OCI-LY1 (cell line): Measurements from ENCODE around the gene SIRT2.

Experiments
- H2AFZ ChIP-seq: fragments of 200-600 bp; sonication (generic), shearing (Covaris generic); 2 replicates; pipeline ENCODE4 v1.6.0; 2014; ENCODE audit warnings: antibody characterized with exemption, mild to moderate bottlenecking, low read length
- H3F3A ChIP-seq: fragments of 200-600 bp; sonication (generic), shearing (Covaris generic); 2 replicates; pipeline ENCODE4 v1.6.0; 2014; ENCODE audit warnings: mild to moderate bottlenecking, antibody characterized with exemption, low read length, moderate library complexity; ENCODE audit not compliant: insufficient read depth
- H3K27ac ChIP-seq: fragments of 200-600 bp; sonication (generic); 2 replicates; pipeline ENCODE4 v1.5.1; 2014; ENCODE audit warnings: low read length, mixed run types, mild to moderate bottlenecking, low read depth; ENCODE audit not compliant: poor library complexity, severe bottlenecking
- H3K27me3 ChIP-seq: fragments of 200-600 bp; sonication (generic); 2 replicates; pipeline ENCODE4 v1.6.0; 2014; ENCODE audit warnings: antibody characterized with exemption, mild to moderate bottlenecking, low read length, moderate library complexity; ENCODE audit not compliant: insufficient read depth
- H3K36me3 ChIP-seq: fragments of 200-600 bp; sonication (generic); 2 replicates; pipeline ENCODE4 v1.6.1; 2014; ENCODE audit warnings: mild to moderate bottlenecking, antibody characterized with exemption, low read length, moderate library complexity, mixed read lengths; ENCODE audit not compliant: insufficient read depth
- H3K4me1 ChIP-seq: fragments of 200-600 bp; sonication (generic); 2 replicates; pipeline ENCODE4 v1.5.1; 2014; ENCODE audit warnings: mild to moderate bottlenecking, low read length, moderate library complexity; ENCODE audit not compliant: insufficient read depth, severe bottlenecking
- H3K4me2 ChIP-seq: fragments of 200-600 bp; sonication (generic), shearing (Covaris generic); 2 replicates; pipeline ENCODE4 v1.6.1; 2014; ENCODE audit warnings: low read length
- H3K4me3 ChIP-seq: fragments of 200-600 bp; sonication (generic); 2 replicates; pipeline ENCODE4 v1.5.1; 2014; ENCODE audit warnings: low read length, low read depth, mild to moderate bottlenecking, mixed read lengths; ENCODE audit not compliant: poor library complexity, severe bottlenecking
- H3K79me2 ChIP-seq: fragments of 200-600 bp; shearing (Covaris generic); 2 replicates; pipeline ENCODE4 v1.6.1; 2016; ENCODE audit warnings: mixed run types, low read length, mixed read lengths; ENCODE audit not compliant: insufficient read depth
- H3K9ac ChIP-seq: fragments of 200-600 bp; sonication (generic), shearing (Covaris generic); 2 replicates; pipeline ENCODE4 v1.6.1; 2014; ENCODE audit warnings: mild to moderate bottlenecking, low read length, mixed read lengths
- H3K9me2 ChIP-seq: fragments of 200-600 bp; sonication (generic), shearing (Covaris generic); 2 replicates; pipeline ENCODE4 v1.6.1; 2014; ENCODE audit warnings: low read depth, mild to moderate bottlenecking, low read length, mixed read lengths
- H3K9me3 ChIP-seq: fragments of 200-600 bp; shearing (Covaris generic); 2 replicates; pipeline ENCODE4 v1.6.1; 2014; ENCODE audit warnings: low read length, mixed read lengths
- H4K20me1 ChIP-seq: fragments of 200-600 bp; sonication (generic), shearing (Covaris generic); 2 replicates; pipeline ENCODE4 v1.6.0; 2016; ENCODE audit warnings: mild to moderate bottlenecking, low read length; ENCODE audit not compliant: insufficient read depth
- EZH2 ChIP-seq: fragments of 200-600 bp; sonication (generic), shearing (Covaris generic); IDR thresholded peaks from 2 replicates; pipeline ENCODE4 v1.8.0; 2017; ENCODE audit warnings: borderline replicate concordance, mixed run types, mild to moderate bottlenecking, antibody characterized with exemption, low read length, moderate library complexity, mixed read lengths
- TF ChIP-seq, protein P1 (sequence below): fragments of 200-600 bp; sonication (generic), shearing (Covaris generic); IDR thresholded peaks from 2 replicates; pipeline ENCODE4 v1.5.1; 2017; ENCODE audit warnings: mild to moderate bottlenecking, antibody characterized with exemption, low read length, moderate library complexity, mixed read lengths

SIRT2 gene

GRCh38 chr19:38924388-38924787, 25.0 kb upstream of the SIRT2 start:
- no peak overlapping the region for H3K9ac ChIP-seq
- H4K20me1 ChIP-seq: no peaks in the 10 kb centered on the region
- no peaks in the 10 kb centered on the region for H3F3A ChIP-seq
- no peak overlapping the region for H3K4me3 ChIP-seq
- H3K79me2 ChIP-seq: no peaks in the 10 kb centered on the region
- no peak overlapping the region for H2AFZ ChIP-seq
- H3K4me1 ChIP-seq: peaks cover 6% of the 10 kb centered on the region
- H3K4me2 ChIP-seq: no peak overlapping the region
- H3K9me2 ChIP-seq: no peaks in the 10 kb centered on the region
- no peaks in the 10 kb centered on the region for H3K9me3 ChIP-seq
- H3K36me3 ChIP-seq: peaks cover 42% of the 10 kb centered on the region
- H3K27me3 ChIP-seq: no peaks in the 10 kb centered on the region
- no peak for TF ChIP-seq EZH2
- TF ChIP-seq, protein P1, sequence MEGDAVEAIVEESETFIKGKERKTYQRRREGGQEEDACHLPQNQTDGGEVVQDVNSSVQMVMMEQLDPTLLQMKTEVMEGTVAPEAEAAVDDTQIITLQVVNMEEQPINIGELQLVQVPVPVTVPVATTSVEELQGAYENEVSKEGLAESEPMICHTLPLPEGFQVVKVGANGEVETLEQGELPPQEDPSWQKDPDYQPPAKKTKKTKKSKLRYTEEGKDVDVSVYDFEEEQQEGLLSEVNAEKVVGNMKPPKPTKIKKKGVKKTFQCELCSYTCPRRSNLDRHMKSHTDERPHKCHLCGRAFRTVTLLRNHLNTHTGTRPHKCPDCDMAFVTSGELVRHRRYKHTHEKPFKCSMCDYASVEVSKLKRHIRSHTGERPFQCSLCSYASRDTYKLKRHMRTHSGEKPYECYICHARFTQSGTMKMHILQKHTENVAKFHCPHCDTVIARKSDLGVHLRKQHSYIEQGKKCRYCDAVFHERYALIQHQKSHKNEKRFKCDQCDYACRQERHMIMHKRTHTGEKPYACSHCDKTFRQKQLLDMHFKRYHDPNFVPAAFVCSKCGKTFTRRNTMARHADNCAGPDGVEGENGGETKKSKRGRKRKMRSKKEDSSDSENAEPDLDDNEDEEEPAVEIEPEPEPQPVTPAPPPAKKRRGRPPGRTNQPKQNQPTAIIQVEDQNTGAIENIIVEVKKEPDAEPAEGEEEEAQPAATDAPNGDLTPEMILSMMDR: no peak
- H3K27ac ChIP-seq: no peak overlapping the region

- peaks cover 42% of the 10 kb centered on the region for H3K36me3 ChIP-seq
- H3K27ac ChIP-seq: no peak overlapping the region
- H3K4me3 ChIP-seq: no peak overlapping the region
Measured at GRCh38 chr19:38922482-38922881, 23.1 kb upstream of the SIRT2 start.

DNA sequence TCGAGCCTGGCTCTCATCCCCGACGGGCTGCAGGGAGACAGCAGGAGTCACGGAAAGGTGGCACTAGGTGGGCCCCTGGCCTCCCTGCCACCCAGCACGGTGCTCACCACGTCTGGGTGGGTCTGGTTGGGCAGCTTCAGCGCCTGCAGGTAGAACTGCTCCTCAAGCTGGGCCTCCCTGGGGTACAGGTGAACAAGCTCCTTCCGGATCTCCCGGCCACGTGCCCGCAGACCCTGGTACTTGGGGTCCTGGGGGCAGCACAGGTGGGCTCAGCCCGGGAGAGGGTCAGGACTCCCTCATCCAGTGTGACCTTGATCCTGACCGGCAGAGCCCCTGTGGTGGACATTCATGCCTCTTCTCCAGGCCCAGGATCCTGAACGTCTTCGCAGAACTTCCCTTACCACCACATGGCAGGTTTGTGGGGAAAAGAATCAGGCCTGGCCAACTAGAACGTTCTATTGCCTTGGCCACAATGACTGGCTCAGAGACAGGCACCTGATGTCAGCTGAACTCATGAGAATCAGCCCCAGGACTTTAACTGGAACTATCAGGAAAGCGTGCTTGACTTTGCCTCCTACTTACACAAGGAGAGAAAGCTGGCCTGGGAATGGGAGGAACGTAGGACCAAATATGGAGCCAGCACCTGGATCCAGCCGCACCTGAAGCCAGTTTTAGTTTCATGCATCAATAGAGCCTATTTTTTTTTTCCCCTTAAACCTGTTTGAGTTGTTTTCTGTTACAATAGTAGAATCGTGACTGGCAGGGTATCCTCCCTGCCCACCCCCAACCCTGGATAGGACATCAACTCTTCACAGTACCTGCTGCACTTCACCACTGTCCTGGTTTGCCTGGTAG, 22.2 kb upstream of the SIRT2 start:
- H3F3A ChIP-seq: no peaks in the 10 kb centered on the region
- H3K4me3 ChIP-seq: no peak overlapping the region
- H3K79me2 ChIP-seq: no peaks in the 10 kb centered on the region
- no peaks in the 10 kb centered on the region for H3K27me3 ChIP-seq
- H3K9me2 ChIP-seq: no peaks in the 10 kb centered on the region
- H3K36me3 ChIP-seq: peaks cover 42% of the 10 kb centered on the region
- no peak overlapping the region for H2AFZ ChIP-seq
- no peaks in the 10 kb centered on the region for H3K9me3 ChIP-seq
- TF ChIP-seq, protein P1: no peak
- H4K20me1 ChIP-seq: no peaks in the 10 kb centered on the region
- no peaks in the 10 kb centered on the region for H3K4me1 ChIP-seq
- H3K4me2 ChIP-seq: no peak overlapping the region
- no peak overlapping the region for H3K9ac ChIP-seq
- no peak overlapping the region for H3K27ac ChIP-seq

More at GRCh38 chr19:38922482-38922881, 23.1 kb upstream of the SIRT2 start:
- no peaks in the 10 kb centered on the region for H3K27me3 ChIP-seq
- H3K9me2 ChIP-seq: no peaks in the 10 kb centered on the region
- no peaks in the 10 kb centered on the region for H3K4me1 ChIP-seq
- H2AFZ ChIP-seq: no peak overlapping the region
- H3K4me2 ChIP-seq: no peak overlapping the region
- H3F3A ChIP-seq: no peaks in the 10 kb centered on the region
- no peak overlapping the region for H3K9ac ChIP-seq
- TF ChIP-seq, protein P1: no peak
- no peak for TF ChIP-seq EZH2
- H3K79me2 ChIP-seq: no peaks in the 10 kb centered on the region
- H3K9me3 ChIP-seq: no peaks in the 10 kb centered on the region
- H4K20me1 ChIP-seq: no peaks in the 10 kb centered on the region
